GM23248 (cell line): ENCODE results near the gene ZSWIM5. TPM values are rescaled to one million over a fixed set of nuclear protein-coding genes. Genes with fewer than 3 reads are reported as not detected.

Source experiments
- DNase-seq: peaks from one replicate; pipeline ENCODE4 v3.0.0-alpha.2; 2015
- H2AFZ ChIP-seq: fragments of 200-600 bp; sonication (generic); 2 replicates; pipeline ENCODE4 v1.6.1; 2016; ENCODE audit warnings: antibody characterized with exemption
- H3F3A ChIP-seq: fragments of 200-600 bp; sonication (generic); 2 replicates; pipeline ENCODE4 v1.6.1; 2016; ENCODE audit warnings: mild to moderate bottlenecking, antibody characterized with exemption, mixed run types; ENCODE audit not compliant: insufficient read depth
- H3K27ac ChIP-seq: fragments of 200-600 bp; sonication (generic); 2 replicates; pipeline ENCODE4 v1.5.1; 2016; ENCODE audit warnings: mild to moderate bottlenecking
- H3K27me3 ChIP-seq: fragments of 200-600 bp; sonication (generic); replicated peaks from 2 replicates; pipeline ENCODE4 v1.6.1; 2016; ENCODE audit warnings: mild to moderate bottlenecking; ENCODE audit not compliant: insufficient read depth
- H3K36me3 ChIP-seq: fragments of 200-600 bp; sonication (generic); 2 replicates; pipeline ENCODE4 v1.6.1; 2016; ENCODE audit warnings: low read depth, mild to moderate bottlenecking
- H3K4me1 ChIP-seq: fragments of 200-600 bp; sonication (generic); 2 replicates; pipeline ENCODE4 v1.6.1; 2016; ENCODE audit warnings: mild to moderate bottlenecking; ENCODE audit not compliant: insufficient read depth
- H3K4me2 ChIP-seq: fragments of 200-600 bp; sonication (generic); one replicate; pipeline ENCODE4 v1.6.1; 2016; ENCODE audit warnings: mild to moderate bottlenecking; ENCODE audit not compliant: unreplicated experiment
- H3K4me3 ChIP-seq: fragments of 200-600 bp; sonication (generic); 2 replicates; pipeline ENCODE4 v1.5.1; 2016; ENCODE audit warnings: mild to moderate bottlenecking
- H3K79me2 ChIP-seq: fragments of 200-600 bp; sonication (generic); 2 replicates; pipeline ENCODE4 v1.6.1; 2016; ENCODE audit warnings: mild to moderate bottlenecking; ENCODE audit not compliant: insufficient read depth
- H3K9ac ChIP-seq: fragments of 200-600 bp; sonication (generic); 2 replicates; pipeline ENCODE4 v1.6.1; 2016; ENCODE audit warnings: mild to moderate bottlenecking
- H3K9me2 ChIP-seq: fragments of 200-600 bp; sonication (generic); 2 replicates; pipeline ENCODE4 v1.6.1; 2016; ENCODE audit warnings: mixed run types, mild to moderate bottlenecking, moderate library complexity; ENCODE audit not compliant: insufficient read depth
- H3K9me3 ChIP-seq: fragments of 200-600 bp; sonication (generic); one replicate; pipeline ENCODE4 v1.6.1; 2017; ENCODE audit warnings: low read depth
- H4K20me1 ChIP-seq: fragments of 200-600 bp; sonication (generic); 2 replicates; pipeline ENCODE4 v1.6.0; 2016; ENCODE audit not compliant: insufficient read depth
- EZH2 ChIP-seq: fragments of 200-600 bp; sonication (generic); IDR thresholded peaks from 2 replicates; pipeline ENCODE4 v1.6.1; 2018; ENCODE audit warnings: antibody characterized with exemption, mild to moderate bottlenecking; ENCODE audit not compliant: insufficient read depth, poor library complexity, severe bottlenecking
- EZH2phosphoT487 ChIP-seq: fragments of 200-600 bp; sonication (generic); IDR thresholded peaks from 2 replicates; pipeline ENCODE4 v1.6.1; 2018; ENCODE audit warnings: antibody characterized with exemption, moderate library complexity, mild to moderate bottlenecking, low read depth; ENCODE audit not compliant: insufficient read depth
- WGBS, 2 experiments: methylation state at CpG; one replicate each; pipeline ENCODE4 v1.1.6; 2015 to 2017; ENCODE audit warnings: low lambda C conversion rate in 2 of 2, low coverage in 1 of 2; ENCODE audit errors: missing lambda C conversion rate in 2 of 2; 5-methylcytosine and 5-hydroxymethylcytosine counted together
- in situ Hi-C: fragments of 300-500 bp; cut with MboI; formaldehyde crosslinking; loops from 2 replicates; pipeline ENCODE4 v1.15.0; 2020
- polyA plus RNA-seq: library from polyadenylated mRNA; unstranded; fragments of >200 nt; fragmentation: Nextera tagmentation; extraction: Ambion mirVana; gene quantifications from 2 replicates; pipeline ENCODE4 v1.2.1, GENCODE V29; 2016
- total RNA-seq: library from RNA; depleted of rRNA; stranded (reverse); fragments of >200 nt; shearing (Covaris generic); gene quantifications from 2 replicates; pipeline ENCODE4 v1.2.3, GENCODE V29; 2014

The ZSWIM5 gene
- total and polyA plus RNA-seq, 2 experiments from 2014 or later: 0.06 to 0.54 TPM

DNA sequence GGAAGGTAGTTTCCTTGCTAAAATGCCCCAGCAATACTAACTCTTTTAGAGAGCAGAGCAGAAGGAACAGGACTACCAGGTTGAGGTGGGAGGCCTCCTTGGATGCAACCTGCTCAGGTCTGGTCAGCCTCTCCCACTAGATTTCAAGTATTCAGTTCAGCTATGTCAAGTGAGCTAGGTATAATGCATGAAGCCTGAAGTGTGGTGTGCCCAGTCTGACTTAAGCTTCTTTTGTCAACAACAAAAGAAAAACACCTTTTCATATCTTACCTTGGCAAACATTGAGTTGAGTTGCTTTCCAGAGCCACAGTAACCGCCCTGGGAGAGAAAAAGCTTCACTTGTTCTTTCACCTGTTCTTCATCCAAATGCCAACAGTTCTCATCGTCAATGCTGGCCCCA lies 146.6 kb downstream of the ZSWIM5 start:
- in situ Hi-C loops: no loop called here
- TF ChIP-seq EZH2phosphoT487 (no peak), EZH2 (no peak)
- Histone ChIP-seq H4K20me1 (no peaks in the 10 kb centered on the region), H3K9ac (no peak overlapping the region), H3K4me2 (no peak overlapping the region), H3K9me2 (no peaks in the 10 kb centered on the region), H3K4me3 (no peak overlapping the region), H3K27me3 (no peaks in the 10 kb centered on the region), H3K27ac (no peak overlapping the region), H3K79me2 (no peaks in the 10 kb centered on the region), H3K36me3 (no peaks in the 10 kb centered on the region), H3F3A (no peaks in the 10 kb centered on the region), H3K9me3 (no peaks in the 10 kb centered on the region), H2AFZ (no peak overlapping the region), H3K4me1 (no peaks in the 10 kb centered on the region)
- no peak for DNase-seq
- WGBS, 2 experiments: 36 to 38% methylated on average over 2 of the region's 2 CpGs

- H3K4me3 ChIP-seq: no peak overlapping the region
- H3K27me3 ChIP-seq: no peaks in the 10 kb centered on the region
- WGBS, 2 experiments: 21 to 26% methylated on average over 1 of the region's 1 CpG
- H3K4me2 ChIP-seq: no peak overlapping the region
- no peaks in the 10 kb centered on the region for H3F3A ChIP-seq
- DNase-seq: no peak
- in situ Hi-C loops: no loop called here
- no peaks in the 10 kb centered on the region for H4K20me1 ChIP-seq
- H3K27ac ChIP-seq: no peak overlapping the region
- no peaks in the 10 kb centered on the region for H3K4me1 ChIP-seq
- H3K9me2 ChIP-seq: no peaks in the 10 kb centered on the region
- no peak overlapping the region for H3K9ac ChIP-seq
- TF ChIP-seq EZH2: no peak
- TF ChIP-seq EZH2phosphoT487: no peak
- no peaks in the 10 kb centered on the region for H3K79me2 ChIP-seq
- H3K9me3 ChIP-seq: no peaks in the 10 kb centered on the region
- no peak overlapping the region for H2AFZ ChIP-seq
- H3K36me3 ChIP-seq: no peaks in the 10 kb centered on the region
Measured at GRCh38 chr1:45057542-45057941, 148.9 kb downstream of the ZSWIM5 start.

DNA sequence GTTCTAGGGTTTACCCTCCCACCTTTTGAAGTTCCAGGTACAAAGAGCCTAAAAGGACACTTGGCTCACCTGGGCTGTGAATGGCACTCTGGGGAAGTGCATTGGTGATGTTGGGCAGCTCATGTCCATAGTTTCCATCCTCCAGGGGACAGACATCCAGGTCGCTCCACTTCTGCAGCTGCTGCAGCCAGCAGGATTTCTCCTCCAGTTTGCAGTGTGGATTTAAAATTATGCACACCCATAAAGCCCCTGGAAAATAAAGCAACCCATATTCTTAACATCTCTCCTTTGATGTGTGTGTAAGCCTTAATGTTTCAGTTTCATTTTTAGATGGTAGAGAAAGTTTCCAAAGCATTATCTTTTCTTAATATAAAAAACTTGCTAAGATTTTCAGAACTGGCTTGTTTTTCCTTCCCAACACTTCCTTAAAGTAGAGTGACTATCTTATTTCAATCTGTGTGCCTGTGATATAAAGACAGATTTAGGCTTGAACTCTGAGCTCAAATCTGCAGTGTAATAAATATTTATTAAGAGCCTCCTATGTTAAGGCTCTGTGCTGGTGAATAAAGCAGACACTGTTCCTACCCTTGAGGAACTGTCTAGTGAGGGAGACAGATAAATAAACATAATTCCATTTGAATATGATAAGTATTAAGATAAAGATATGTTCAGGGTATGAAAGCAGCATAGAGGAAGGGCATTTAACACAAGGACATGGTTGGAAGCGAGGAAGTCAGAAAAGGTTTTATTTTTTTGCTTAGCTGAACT lies 155.2 kb downstream of the ZSWIM5 start:
- Histone ChIP-seq H2AFZ (no peak overlapping the region), H4K20me1 (no peaks in the 10 kb centered on the region), H3K9ac (no peak overlapping the region), H3K9me3 (no peaks in the 10 kb centered on the region), H3K27ac (no peak overlapping the region), H3K4me1 (no peaks in the 10 kb centered on the region), H3K27me3 (no peaks in the 10 kb centered on the region), H3K4me3 (no peak overlapping the region), H3K79me2 (no peaks in the 10 kb centered on the region), H3K36me3 (no peaks in the 10 kb centered on the region), H3K4me2 (no peak overlapping the region), H3F3A (no peaks in the 10 kb centered on the region), H3K9me2 (no peaks in the 10 kb centered on the region)
- in situ Hi-C loops: no loop called here
- TF ChIP-seq EZH2phosphoT487 (no peak), EZH2 (no peak)
- WGBS, 2 experiments: 74 to 80% methylated on average over 2 of the region's 2 CpGs
- no peak for DNase-seq

GRCh38 chr1:45047032-45047431 lies 159.4 kb downstream of the ZSWIM5 start:
- Histone ChIP-seq H3K4me1 (no peaks in the 10 kb centered on the region), H3K9ac (no peak overlapping the region), H3K4me3 (no peak overlapping the region), H3F3A (no peaks in the 10 kb centered on the region), H3K27me3 (no peaks in the 10 kb centered on the region), H3K79me2 (no peaks in the 10 kb centered on the region), H4K20me1 (no peaks in the 10 kb centered on the region), H3K4me2 (no peak overlapping the region), H3K27ac (no peak overlapping the region), H3K9me2 (no peaks in the 10 kb centered on the region), H3K9me3 (no peaks in the 10 kb centered on the region), H3K36me3 (no peaks in the 10 kb centered on the region), H2AFZ (no peak overlapping the region)
- in situ Hi-C loops: no loop called here
- WGBS, 2 experiments: 78 to 80% methylated on average over 5 of the region's 5 CpGs
- DNase-seq: no peak
- TF ChIP-seq EZH2 (no peak), EZH2phosphoT487 (no peak)

GRCh38 chr1:45044916-45045315 lies 161.5 kb downstream of the ZSWIM5 start:
- Histone ChIP-seq H3K4me2 (no peak overlapping the region), H3K79me2 (no peaks in the 10 kb centered on the region), H3K9me2 (no peaks in the 10 kb centered on the region), H3K9me3 (no peaks in the 10 kb centered on the region), H3K4me3 (no peak overlapping the region), H3K27me3 (no peaks in the 10 kb centered on the region), H2AFZ (no peak overlapping the region), H3K9ac (no peak overlapping the region), H3K27ac (no peak overlapping the region), H3F3A (no peaks in the 10 kb centered on the region), H3K4me1 (no peaks in the 10 kb centered on the region), H4K20me1 (no peaks in the 10 kb centered on the region), H3K36me3 (no peaks in the 10 kb centered on the region)
- 97 to 100% methylated on average over 1 of the region's 1 CpG for WGBS, 2 experiments
- in situ Hi-C loops: no loop called here
- no peak for DNase-seq
- TF ChIP-seq EZH2phosphoT487 (no peak), EZH2 (no peak)
